HG02852 (cell line): ENCODE results near the gene REEP6.
"Not testable (repeated sequence)": the region's sequence is repeated elsewhere in the genome, so short reads cannot be mapped to it uniquely, and the experiment has no call there.

Experiments
- ATAC-seq: cut with Tn5 transposase; IDR thresholded peaks from one replicate; pipeline ENCODE4 v1.9.1; 2021; ENCODE audit warnings: mild to moderate bottlenecking, moderate library complexity; ENCODE audit not compliant: unreplicated experiment

REEP6 gene

GRCh38 chr19:1505991-1506881, 15.3 kb downstream of the REEP6 start:
- ATAC-seq = no peak

- no peak for ATAC-seq
These were observed 16.2 kb downstream of the REEP6 start for GRCh38 chr19:1507192-1507660.

- no peak for ATAC-seq
These were observed 17.0 kb downstream of the REEP6 start for GRCh38 chr19:1507763-1508506.

GRCh38 chr19:1508507-1508856, 17.5 kb downstream of the REEP6 start:
- no peak for ATAC-seq

GRCh38 chr19:1509602-1510441, 18.8 kb downstream of the REEP6 start:
- no peak for ATAC-seq

- ATAC-seq = no peak
These were observed 19.4 kb downstream of the REEP6 start for GRCh38 chr19:1510442-1510806.

- ATAC-seq = no peak
These were observed 19.8 kb downstream of the REEP6 start for GRCh38 chr19:1510807-1511206.

- ATAC-seq = no peak
These were observed 20.6 kb downstream of the REEP6 start for GRCh38 chr19:1511318-1512317.

- no peak for ATAC-seq
These were observed 21.9 kb downstream of the REEP6 start, which contains the start of gene ADAMTSL5 for GRCh38 chr19:1512671-1513498. Gene ADAMTSL5, minus strand, starts transcription at chr19:1513019. Its CDS starts 2,076 bp downstream, at chr19:1510943.

GRCh38 chr19:1513499-1514294, 22.7 kb downstream of the REEP6 start:
- no peak for ATAC-seq

GRCh38 chr19:1514295-1514661, 23.3 kb downstream of the REEP6 start:
- no peak for ATAC-seq

GRCh38 chr19:1514986-1515721, 24.2 kb downstream of the REEP6 start:
- ATAC-seq = no peak

GRCh38 chr19:1516395-1516753, 25.4 kb downstream of the REEP6 start:
- no peak for ATAC-seq

GRCh38 chr19:1518471-1518870, 27.5 kb downstream of the REEP6 start:
- no peak for ATAC-seq

GRCh38 chr19:1519802-1520201, 28.8 kb downstream of the REEP6 start:
- ATAC-seq = not testable (repeated sequence)

GRCh38 chr19:1520203-1520780, 29.3 kb downstream of the REEP6 start:
- no peak for ATAC-seq

GRCh38 chr19:1521636-1522035, 30.7 kb downstream of the REEP6 start:
- ATAC-seq = no peak
